ENCODE results near the gene LRRC8A. TPM values are rescaled to one million over a fixed set of nuclear protein-coding genes. Genes with fewer than 3 reads are reported as not detected.

The LRRC8A gene
- total and polyA plus RNA-seq, 2 experiments from 2014 or later: 37.3 to 80.5 TPM

GRCh38 chr9:128833696-128834095 lies 48.2 kb upstream of the LRRC8A start (continued):
- TF ChIP-seq, protein P1, sequence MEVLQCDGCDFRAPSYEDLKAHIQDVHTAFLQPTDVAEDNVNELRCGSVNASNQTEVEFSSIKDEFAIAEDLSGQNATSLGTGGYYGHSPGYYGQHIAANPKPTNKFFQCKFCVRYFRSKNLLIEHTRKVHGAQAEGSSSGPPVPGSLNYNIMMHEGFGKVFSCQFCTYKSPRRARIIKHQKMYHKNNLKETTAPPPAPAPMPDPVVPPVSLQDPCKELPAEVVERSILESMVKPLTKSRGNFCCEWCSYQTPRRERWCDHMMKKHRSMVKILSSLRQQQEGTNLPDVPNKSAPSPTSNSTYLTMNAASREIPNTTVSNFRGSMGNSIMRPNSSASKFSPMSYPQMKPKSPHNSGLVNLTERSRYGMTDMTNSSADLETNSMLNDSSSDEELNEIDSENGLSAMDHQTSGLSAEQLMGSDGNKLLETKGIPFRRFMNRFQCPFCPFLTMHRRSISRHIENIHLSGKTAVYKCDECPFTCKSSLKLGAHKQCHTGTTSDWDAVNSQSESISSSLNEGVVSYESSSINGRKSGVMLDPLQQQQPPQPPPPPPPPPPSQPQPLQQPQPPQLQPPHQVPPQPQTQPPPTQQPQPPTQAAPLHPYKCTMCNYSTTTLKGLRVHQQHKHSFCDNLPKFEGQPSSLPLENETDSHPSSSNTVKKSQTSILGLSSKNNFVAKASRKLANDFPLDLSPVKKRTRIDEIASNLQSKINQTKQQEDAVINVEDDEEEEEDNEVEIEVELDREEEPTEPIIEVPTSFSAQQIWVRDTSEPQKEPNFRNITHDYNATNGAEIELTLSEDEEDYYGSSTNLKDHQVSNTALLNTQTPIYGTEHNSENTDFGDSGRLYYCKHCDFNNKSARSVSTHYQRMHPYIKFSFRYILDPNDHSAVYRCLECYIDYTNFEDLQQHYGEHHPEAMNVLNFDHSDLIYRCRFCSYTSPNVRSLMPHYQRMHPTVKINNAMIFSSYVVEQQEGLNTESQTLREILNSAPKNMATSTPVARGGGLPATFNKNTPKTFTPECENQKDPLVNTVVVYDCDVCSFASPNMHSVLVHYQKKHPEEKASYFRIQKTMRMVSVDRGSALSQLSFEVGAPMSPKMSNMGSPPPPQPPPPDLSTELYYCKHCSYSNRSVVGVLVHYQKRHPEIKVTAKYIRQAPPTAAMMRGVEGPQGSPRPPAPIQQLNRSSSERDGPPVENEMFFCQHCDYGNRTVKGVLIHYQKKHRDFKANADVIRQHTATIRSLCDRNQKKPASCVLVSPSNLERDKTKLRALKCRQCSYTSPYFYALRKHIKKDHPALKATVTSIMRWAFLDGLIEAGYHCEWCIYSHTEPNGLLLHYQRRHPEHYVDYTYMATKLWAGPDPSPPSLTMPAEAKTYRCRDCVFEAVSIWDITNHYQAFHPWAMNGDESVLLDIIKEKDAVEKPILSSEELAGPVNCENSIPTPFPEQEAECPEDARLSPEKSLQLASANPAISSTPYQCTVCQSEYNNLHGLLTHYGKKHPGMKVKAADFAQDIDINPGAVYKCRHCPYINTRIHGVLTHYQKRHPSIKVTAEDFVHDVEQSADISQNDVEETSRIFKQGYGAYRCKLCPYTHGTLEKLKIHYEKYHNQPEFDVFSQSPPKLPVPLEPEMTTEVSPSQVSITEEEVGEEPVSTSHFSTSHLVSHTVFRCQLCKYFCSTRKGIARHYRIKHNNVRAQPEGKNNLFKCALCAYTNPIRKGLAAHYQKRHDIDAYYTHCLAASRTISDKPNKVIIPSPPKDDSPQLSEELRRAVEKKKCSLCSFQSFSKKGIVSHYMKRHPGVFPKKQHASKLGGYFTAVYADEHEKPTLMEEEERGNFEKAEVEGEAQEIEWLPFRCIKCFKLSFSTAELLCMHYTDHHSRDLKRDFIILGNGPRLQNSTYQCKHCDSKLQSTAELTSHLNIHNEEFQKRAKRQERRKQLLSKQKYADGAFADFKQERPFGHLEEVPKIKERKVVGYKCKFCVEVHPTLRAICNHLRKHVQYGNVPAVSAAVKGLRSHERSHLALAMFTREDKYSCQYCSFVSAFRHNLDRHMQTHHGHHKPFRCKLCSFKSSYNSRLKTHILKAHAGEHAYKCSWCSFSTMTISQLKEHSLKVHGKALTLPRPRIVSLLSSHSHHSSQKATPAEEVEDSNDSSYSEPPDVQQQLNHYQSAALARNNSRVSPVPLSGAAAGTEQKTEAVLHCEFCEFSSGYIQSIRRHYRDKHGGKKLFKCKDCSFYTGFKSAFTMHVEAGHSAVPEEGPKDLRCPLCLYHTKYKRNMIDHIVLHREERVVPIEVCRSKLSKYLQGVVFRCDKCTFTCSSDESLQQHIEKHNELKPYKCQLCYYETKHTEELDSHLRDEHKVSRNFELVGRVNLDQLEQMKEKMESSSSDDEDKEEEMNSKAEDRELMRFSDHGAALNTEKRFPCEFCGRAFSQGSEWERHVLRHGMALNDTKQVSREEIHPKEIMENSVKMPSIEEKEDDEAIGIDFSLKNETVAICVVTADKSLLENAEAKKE (CRISPR knock-in tag; IDR thresholded peaks at IDR 0.05): no peak
- no peak for TF ChIP-seq EZH2 (IDR thresholded peaks at IDR 0.05; ENCODE audit: low read depth, unreplicated experiment)

DNA sequence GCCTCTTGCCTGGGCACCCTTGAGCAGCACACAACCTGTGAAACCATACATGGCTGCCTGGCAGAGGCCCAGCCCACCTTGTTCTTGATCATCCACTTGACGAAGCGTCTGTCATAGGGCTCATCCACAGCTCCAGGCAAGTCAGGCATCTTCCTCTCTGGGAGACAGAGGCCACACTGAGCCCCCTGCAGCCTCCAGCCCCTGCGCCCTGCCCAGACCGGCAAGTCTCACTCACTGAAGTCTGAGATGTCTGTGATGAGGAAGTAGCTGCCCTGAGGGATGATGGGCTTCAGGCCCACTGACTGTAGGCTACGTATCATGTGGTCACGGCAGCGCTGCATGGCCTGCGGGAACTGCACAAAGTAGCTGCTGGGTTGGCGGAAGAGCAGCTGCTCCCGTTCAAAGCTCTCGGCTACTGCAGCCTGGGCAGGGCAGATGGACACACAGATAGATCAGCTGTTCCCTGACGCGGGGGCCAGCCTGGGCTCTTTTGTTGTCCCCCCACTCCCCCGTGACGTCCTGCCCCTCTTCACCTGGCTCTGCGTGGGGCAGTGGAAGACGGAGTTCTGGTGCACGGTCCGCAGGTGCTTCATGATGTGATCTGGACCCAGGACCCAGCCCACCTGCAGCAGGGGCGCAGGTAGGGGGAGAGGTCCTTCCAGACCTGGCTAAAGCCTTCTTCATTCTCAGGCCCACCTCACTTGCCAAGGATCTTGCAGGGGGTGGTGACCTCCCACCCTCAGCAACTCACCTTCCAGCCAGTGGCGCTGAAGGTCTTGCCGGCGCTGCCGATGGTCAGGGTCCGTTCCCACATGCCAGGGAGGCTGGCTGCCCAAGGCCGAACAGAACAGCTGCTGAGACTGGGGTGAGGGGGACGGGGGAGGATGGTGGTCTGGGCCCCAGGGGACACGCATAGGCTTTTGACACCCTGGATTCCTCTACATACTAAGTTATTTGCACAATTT lies 46.4 kb upstream of the LRRC8A start:
- H3K36me3 ChIP-seq (ENCODE audit: insufficient read depth): peaks cover 7% of the 10 kb centered on the region; the same call in 1 of the 2 replicates
- H3K27ac ChIP-seq (ENCODE audit: low read depth): no peak overlapping the region
- Mint-ChIP-seq H3K27me3 (ENCODE audit: insufficient read depth, low read depth, poor library complexity) (peaks cover 7% of the 10 kb centered on the region), H3K27ac (no peak overlapping the region), H3K9me3 (no peaks in the 10 kb centered on the region), H3K4me3 (no peak overlapping the region), H3K36me3 (ENCODE audit: low read depth) (peaks cover 34% of the 10 kb centered on the region), H3K4me1 (no peaks in the 10 kb centered on the region)
- H4K20me1 ChIP-seq (replicated peaks; ENCODE audit: insufficient read depth): no peaks in the 10 kb centered on the region
- TF ChIP-seq JUNB (IDR thresholded peaks at IDR 0.05; ENCODE audit: unreplicated experiment): no peak
- TF ChIP-seq POLR2AphosphoS5 (IDR thresholded peaks at IDR 0.05; ENCODE audit: low read depth): no peak
- no peak for TF ChIP-seq EZH2 (IDR thresholded peaks at IDR 0.05; ENCODE audit: low read depth, unreplicated experiment)
- no peak for TF ChIP-seq EZH2phosphoT487 (IDR thresholded peaks at IDR 0.05; ENCODE audit: unreplicated experiment)
- no peak for TF ChIP-seq CREB1 (CRISPR knock-in tag; IDR thresholded peaks at IDR 0.05; ENCODE audit: low read depth)
- no peak for TF ChIP-seq NANOG (IDR thresholded peaks at IDR 0.05; ENCODE audit: borderline replicate concordance)
- TF ChIP-seq, protein P2, sequence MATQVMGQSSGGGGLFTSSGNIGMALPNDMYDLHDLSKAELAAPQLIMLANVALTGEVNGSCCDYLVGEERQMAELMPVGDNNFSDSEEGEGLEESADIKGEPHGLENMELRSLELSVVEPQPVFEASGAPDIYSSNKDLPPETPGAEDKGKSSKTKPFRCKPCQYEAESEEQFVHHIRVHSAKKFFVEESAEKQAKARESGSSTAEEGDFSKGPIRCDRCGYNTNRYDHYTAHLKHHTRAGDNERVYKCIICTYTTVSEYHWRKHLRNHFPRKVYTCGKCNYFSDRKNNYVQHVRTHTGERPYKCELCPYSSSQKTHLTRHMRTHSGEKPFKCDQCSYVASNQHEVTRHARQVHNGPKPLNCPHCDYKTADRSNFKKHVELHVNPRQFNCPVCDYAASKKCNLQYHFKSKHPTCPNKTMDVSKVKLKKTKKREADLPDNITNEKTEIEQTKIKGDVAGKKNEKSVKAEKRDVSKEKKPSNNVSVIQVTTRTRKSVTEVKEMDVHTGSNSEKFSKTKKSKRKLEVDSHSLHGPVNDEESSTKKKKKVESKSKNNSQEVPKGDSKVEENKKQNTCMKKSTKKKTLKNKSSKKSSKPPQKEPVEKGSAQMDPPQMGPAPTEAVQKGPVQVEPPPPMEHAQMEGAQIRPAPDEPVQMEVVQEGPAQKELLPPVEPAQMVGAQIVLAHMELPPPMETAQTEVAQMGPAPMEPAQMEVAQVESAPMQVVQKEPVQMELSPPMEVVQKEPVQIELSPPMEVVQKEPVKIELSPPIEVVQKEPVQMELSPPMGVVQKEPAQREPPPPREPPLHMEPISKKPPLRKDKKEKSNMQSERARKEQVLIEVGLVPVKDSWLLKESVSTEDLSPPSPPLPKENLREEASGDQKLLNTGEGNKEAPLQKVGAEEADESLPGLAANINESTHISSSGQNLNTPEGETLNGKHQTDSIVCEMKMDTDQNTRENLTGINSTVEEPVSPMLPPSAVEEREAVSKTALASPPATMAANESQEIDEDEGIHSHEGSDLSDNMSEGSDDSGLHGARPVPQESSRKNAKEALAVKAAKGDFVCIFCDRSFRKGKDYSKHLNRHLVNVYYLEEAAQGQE (IDR thresholded peaks at IDR 0.05; ENCODE audit: unreplicated experiment): no peak
- TF ChIP-seq, protein P3, sequence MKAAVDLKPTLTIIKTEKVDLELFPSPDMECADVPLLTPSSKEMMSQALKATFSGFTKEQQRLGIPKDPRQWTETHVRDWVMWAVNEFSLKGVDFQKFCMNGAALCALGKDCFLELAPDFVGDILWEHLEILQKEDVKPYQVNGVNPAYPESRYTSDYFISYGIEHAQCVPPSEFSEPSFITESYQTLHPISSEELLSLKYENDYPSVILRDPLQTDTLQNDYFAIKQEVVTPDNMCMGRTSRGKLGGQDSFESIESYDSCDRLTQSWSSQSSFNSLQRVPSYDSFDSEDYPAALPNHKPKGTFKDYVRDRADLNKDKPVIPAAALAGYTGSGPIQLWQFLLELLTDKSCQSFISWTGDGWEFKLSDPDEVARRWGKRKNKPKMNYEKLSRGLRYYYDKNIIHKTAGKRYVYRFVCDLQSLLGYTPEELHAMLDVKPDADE (IDR thresholded peaks at IDR 0.05): no peak
- TF ChIP-seq ZNF114 (CRISPR knock-in tag; IDR thresholded peaks at IDR 0.05): no peak
- H3K79me2 ChIP-seq (replicated peaks; ENCODE audit: insufficient read depth): no peaks in the 10 kb centered on the region
- no peaks in the 10 kb centered on the region for H3F3A ChIP-seq (replicated peaks; ENCODE audit: low read depth)
- H3K9me2 ChIP-seq (ENCODE audit: insufficient read depth): no peaks in the 10 kb centered on the region
- no peak overlapping the region for H2AFZ ChIP-seq
- H3K4me1 ChIP-seq (ENCODE audit: insufficient read depth): no peaks in the 10 kb centered on the region
- no peak for DNase-seq (ENCODE audit: low spot score)
- H3K27me3 ChIP-seq (ENCODE audit: insufficient read depth): no peaks in the 10 kb centered on the region
- H3K4me3 ChIP-seq: no peak overlapping the region
- ATAC-seq: no peak
- no peak overlapping the region for H3K4me2 ChIP-seq
